ENCODE measurements around the gene KRT31.
"Not testable (repeated sequence)": the region's sequence is repeated elsewhere in the genome, so short reads cannot be mapped to it uniquely, and the experiment has no call there.

KRT31 gene

DNA sequence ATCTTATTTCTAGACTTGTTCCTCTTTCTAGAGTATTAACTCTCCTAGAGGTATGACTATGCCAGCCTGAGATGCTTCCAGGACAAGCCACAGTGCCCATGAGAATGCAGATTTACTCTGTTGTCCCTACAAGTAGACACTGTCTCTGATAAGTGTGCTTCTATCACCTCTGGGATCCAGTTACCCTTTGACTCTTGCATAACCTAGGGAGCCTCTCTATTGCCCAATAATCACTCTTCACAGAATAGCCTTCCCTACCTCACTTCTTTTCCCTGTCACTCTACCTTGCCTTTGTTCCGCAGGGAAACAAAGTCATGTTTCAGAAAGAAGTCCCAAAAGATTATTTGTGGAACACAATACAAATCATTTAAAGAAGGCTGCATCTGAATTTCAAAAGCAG lies 13.7 kb downstream of the KRT31 start:
- DNase-seq: no peak

- DNase-seq: no peak
These were observed 15.0 kb downstream of the KRT31 start for GRCh38 chr17:41382394-41382793.

- DNase-seq: not testable (repeated sequence)
These were observed 15.5 kb downstream of the KRT31 start, which contains the start of gene KRT34 for GRCh38 chr17:41381943-41382342. Gene KRT34 (minus strand): TSS chr17:41382306. CDS start chr17:41382246, 60 bp downstream.

GRCh38 chr17:41380091-41380490 lies 17.3 kb downstream of the KRT31 start:
- DNase-seq: not testable (repeated sequence)

GRCh38 chr17:41377546-41377945 lies 19.9 kb downstream of the KRT31 start:
- DNase-seq: no peak

- no peak for DNase-seq
These were observed 27.7 kb downstream of the KRT31 start, which contains the start of gene KRT33B for GRCh38 chr17:41369713-41370112. Gene KRT33B (minus strand): TSS chr17:41369813. CDS start chr17:41369750, 63 bp downstream.

- DNase-seq: no peak
These were observed 28.4 kb downstream of the KRT31 start for GRCh38 chr17:41369023-41369422.

GRCh38 chr17:41367426-41368075 lies 29.9 kb downstream of the KRT31 start:
- no peak for DNase-seq

GRCh38 chr17:41366070-41366469 lies 31.3 kb downstream of the KRT31 start:
- no peak for DNase-seq

DNA sequence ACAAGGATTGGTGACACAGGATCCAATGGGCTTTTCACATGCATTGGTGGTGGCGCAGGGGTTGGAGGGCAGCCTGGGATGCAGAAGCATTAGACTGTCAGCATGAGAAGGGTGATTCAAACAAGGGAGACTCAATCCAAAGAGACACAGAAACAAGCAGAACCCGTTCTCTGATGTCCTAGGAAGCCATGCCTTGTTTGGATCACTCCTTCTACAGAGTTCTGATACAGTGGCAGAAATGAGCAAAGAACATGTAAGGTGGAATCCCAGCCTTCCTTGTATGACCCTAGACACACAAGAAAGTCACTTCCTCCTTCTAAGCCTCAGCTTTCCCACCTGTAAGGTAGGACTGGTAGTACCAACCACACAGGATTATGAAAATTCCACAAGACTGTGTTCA lies 33.5 kb downstream of the KRT31 start:
- DNase-seq: no peak

DNA sequence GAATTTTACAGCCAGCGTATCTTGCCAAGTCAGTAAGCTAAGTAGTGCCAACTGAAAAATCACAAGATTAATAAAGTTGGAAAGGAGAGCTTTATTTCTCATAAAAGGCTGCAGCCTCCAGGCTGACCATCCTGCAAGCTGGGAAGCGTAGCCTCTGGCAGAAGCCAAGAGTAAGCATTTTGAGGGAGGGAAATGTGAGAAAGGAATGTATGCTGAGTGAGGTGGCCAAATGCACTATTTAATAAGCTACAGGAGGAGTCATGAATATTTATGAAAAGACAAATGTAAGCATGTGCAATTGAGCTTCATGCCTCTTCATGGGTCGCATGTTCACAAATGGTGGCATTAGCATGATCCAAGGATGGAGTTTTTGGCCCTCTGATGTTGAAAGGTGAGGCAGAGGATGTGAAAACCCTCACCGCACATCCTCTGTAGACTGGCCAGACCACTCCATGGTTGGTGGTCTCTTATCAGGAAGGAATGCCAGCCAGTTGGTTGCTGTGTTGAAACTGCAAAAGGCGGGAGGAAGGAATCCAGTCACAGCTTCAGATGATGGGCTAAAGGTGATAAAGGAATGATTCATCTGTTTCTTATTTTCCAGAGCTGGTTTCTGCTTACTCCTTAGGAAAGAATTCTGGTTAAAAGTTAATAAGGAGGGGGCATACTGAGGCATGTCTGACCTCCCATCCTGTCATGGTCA lies 37.0 kb downstream of the KRT31 start:
- DNase-seq: no peak

- no peak for DNase-seq
These were observed 42.9 kb downstream of the KRT31 start for GRCh38 chr17:41354536-41354935.

DNA sequence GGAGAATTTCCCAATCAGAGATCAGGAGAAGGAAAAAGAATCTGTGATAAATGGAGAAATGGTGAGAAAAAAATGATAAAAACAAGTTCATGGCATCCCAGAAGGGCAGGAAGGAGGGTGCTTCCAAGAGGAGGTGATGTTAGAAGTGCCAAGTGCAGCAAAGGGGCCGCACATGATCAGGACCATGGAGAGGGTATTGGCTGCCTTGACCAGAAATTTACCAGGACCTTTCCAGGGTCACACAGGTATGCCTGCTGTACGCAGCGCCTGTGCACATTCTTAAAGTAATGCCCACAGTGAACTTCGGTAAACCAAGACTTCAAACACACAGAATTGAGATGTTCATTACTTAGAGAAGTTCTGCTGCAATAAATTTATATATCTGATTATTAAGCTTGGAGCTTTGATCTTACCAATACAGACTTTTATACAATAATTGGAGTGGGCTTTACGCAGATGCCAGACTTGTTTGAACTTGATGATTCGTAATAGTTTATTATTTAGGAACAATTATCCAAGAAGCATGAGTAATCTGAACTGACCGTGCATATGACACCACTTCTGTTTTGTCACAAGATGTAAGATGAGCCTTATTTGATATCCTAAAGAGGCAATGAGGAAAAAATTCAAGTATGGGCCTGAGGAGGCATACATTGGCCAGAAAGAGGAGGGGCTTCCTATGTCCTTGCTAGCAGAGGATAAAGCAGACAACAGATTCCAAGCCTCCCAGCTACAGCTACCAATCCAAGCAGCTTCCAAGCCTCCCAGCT lies 44.6 kb downstream of the KRT31 start:
- DNase-seq: no peak

DNA sequence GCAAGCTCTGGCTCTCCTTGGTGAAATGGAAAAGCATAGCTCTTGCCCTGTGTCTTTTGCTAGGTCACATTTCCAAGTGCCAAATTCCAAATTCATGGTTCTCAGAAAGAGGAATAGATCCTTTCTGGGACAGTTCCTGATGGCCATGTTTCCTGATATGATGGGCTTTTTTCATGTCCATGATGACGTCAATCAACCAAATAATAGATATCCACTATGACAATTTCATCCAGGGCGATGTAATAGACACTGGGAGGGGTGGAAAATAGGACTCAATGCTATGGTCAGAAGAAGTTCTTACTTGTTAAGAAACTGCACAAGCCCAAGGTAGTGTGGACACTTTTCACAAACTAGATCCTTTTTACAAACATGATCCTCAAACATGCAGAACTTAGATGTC lies 46.2 kb downstream of the KRT31 start:
- no peak for DNase-seq

DNA sequence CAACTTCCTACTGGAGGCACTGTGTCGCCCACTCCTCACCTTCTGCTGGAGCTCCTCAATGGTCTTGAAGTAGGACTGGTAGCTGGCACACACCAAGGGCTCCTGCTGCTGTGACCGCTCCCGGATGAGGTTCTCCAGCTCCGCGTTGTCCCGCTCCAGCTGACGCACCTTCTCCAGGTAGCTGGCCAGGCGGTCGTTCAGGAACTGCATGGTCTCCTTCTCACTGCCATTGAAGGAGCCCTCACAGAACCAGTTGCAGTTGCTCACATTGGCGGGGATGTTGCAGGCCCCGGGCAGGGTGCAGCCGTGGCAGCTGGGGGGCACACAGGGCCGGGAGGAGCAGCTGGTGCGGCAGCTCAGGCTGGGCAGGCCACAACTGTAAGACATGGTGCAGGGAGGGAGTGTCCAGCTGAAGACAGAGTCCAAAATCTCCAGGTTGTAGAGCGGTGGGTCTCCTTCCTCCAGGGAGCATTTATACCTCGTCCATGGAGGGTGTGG lies 47.0 kb downstream of the KRT31 start, which contains the start of gene KRT33A:
Gene KRT33A (minus strand): TSS at position 448 of the 498 bp plus-strand sequence. CDS start 61 bp downstream, at position 387.
- DNase-seq: not testable (repeated sequence)

DNA sequence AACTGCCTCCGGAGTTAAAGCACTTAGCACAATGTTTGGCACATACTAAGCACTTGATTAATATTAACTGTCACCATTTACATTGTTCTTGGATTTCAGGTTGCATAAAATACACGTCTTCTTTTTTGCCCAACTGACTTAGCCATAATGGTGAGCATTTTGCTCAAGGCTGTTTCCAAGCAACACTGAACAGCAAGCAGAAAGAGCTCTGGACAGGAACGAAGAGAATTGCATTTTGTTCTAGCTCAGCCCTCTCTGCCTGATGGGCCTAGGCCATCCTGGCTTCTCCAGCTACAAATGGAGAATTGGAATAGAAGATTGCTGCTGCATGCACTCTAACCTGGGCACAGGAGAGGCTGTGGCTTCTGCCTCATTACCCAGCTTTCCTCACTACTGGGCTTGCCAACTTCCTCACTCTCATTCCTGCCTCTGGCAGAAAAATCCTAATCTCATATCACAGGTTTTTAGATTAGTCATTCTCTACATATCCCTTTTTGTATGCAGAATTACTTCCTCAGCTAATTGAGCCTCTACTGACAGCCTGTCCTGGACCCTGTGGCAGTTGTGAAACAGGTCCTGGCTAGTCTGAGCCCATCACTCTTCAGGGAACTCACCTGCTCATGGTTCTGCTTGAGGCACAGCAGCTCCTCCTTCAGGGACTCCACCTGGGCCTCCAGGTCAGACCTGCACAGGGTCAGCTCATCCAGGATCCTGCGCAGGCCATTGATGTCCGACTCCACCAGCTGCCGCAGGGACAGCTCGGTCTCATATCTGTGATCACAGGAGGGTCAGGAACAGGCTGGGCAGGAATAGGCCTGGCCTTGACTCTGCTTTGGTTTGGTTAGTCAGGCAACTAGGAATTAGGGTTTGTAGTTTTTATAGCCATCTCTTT lies 49.3 kb downstream of the KRT31 start:
- no peak for DNase-seq

- DNase-seq: not testable (repeated sequence)
These were observed 51.0 kb downstream of the KRT31 start for GRCh38 chr17:41346421-41346820.

GRCh38 chr17:41345992-41346391 lies 51.4 kb downstream of the KRT31 start:
- DNase-seq: no peak

Measured in activated CD8-positive, alpha-beta memory T cell treated with anti-CD3 and anti-CD28 coated beads, Interleukin-2, amount 50 U/mL, for 4 hours (primary cell).